ENCODE measurements around the gene MEGF11.

MEGF11 gene

DNA sequence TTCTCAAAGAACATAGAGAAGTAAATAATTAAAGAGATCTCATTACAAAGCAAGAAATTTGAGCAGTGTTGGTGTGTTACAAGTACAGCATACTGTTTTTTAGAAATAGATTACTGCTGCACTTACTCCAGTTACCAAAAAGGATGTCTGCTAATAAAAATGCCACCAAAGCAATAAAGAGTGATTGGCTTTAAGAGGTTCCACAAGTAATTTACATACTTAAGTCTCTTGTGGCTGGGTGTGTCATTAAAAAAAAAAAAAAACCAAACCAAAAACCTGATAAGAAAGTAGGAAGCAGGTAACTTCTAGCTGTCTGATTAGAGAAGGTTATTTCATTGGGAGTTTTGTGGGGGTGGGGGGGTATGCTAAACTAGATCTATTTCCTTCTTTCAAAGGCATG, 369.0 kb downstream of the MEGF11 start:
- H3K4me3 ChIP-seq (ENCODE audit: low read depth, low read length), result no peak overlapping the region
- H3K9me3 ChIP-seq (ENCODE audit: control insufficient read depth, low read length), result no peaks in the 10 kb centered on the region
- H2AFZ ChIP-seq, result no peak overlapping the region
- no peak overlapping the region for H3K27ac ChIP-seq
- H3K4me1 ChIP-seq, result no peaks in the 10 kb centered on the region
- TF ChIP-seq, protein P1, sequence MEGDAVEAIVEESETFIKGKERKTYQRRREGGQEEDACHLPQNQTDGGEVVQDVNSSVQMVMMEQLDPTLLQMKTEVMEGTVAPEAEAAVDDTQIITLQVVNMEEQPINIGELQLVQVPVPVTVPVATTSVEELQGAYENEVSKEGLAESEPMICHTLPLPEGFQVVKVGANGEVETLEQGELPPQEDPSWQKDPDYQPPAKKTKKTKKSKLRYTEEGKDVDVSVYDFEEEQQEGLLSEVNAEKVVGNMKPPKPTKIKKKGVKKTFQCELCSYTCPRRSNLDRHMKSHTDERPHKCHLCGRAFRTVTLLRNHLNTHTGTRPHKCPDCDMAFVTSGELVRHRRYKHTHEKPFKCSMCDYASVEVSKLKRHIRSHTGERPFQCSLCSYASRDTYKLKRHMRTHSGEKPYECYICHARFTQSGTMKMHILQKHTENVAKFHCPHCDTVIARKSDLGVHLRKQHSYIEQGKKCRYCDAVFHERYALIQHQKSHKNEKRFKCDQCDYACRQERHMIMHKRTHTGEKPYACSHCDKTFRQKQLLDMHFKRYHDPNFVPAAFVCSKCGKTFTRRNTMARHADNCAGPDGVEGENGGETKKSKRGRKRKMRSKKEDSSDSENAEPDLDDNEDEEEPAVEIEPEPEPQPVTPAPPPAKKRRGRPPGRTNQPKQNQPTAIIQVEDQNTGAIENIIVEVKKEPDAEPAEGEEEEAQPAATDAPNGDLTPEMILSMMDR (IDR thresholded peaks at IDR 0.05), result no peak
- no peak overlapping the region for H3K9ac ChIP-seq
- no peaks in the 10 kb centered on the region for H3K36me3 ChIP-seq (ENCODE audit: control insufficient read depth, insufficient read depth, low read length)
- H3K27me3 ChIP-seq (ENCODE audit: control insufficient read depth, insufficient read depth, low read length), result no peaks in the 10 kb centered on the region
- no peak overlapping the region for H3K4me2 ChIP-seq (ENCODE audit: low read length)
- H3K79me2 ChIP-seq, result peaks cover 3% of the 10 kb centered on the region

DNA sequence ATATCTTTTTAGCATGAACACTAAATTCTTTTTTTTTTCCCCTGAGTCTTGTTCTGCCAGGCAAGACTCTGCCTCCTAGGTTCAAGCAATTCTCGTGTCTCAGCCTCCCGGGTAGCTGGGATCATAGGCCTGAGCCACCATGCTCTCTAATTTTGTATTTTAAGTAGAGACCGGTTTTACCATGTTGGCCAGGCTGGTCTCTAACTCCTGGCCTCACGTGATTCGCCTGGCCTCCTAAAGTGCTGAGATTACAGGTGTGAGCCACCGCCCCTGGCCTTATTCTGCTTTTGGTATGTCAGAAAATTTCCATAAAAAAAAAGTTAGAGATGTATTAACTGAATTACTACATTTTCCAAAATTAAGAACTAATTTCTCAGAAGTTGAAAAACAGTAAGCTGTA, 370.0 kb downstream of the MEGF11 start:
- Histone ChIP-seq H3K79me2 (peaks cover 3% of the 10 kb centered on the region), H2AFZ (no peak overlapping the region), H3K9ac (no peak overlapping the region), H3K36me3 (ENCODE audit: control insufficient read depth, insufficient read depth, low read length) (no peaks in the 10 kb centered on the region), H3K27ac (no peak overlapping the region), H3K4me3 (ENCODE audit: low read depth, low read length) (no peak overlapping the region), H3K9me3 (ENCODE audit: control insufficient read depth, low read length) (no peaks in the 10 kb centered on the region), H3K4me2 (ENCODE audit: low read length) (no peak overlapping the region), H3K27me3 (ENCODE audit: control insufficient read depth, insufficient read depth, low read length) (no peaks in the 10 kb centered on the region), H3K4me1 (no peaks in the 10 kb centered on the region)
- TF ChIP-seq, protein P1 (IDR thresholded peaks at IDR 0.05), result no peak

DNA sequence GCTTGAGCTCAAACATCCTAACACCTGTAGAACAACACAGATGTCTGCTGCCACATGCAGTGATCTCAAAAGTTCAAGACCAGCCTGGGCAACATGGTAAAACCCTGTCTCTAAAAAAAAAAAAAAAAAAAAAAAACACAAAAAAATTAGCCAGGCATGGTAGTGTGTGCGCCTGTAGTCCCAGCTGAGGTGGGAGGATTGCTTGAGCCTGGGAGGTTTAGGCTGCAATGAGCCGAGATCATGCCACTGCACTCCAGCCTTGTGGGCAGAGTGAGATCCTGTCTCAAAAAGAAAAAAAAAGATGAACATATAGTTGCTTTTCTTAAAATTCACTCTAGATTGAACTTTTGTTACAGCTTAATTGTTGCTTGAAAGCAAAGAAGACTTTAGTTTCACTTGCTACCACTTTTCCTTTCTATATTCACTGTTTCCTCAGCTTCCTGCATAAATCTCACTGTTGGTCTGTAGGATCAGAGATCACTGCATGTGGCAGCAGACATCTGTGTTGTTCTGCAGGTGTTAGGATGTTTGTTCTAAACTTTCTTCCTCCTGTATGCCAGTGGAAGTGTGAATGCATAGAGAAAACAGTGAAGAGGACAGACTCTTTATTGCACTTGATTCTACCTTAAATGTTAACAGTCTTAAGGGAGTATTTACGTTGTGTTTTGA, 371.6 kb downstream of the MEGF11 start:
- H3K79me2 ChIP-seq, result peaks cover 10% of the 10 kb centered on the region
- no peaks in the 10 kb centered on the region for H3K4me1 ChIP-seq
- H3K4me2 ChIP-seq (ENCODE audit: low read length), result no peak overlapping the region
- no peak overlapping the region for H3K9ac ChIP-seq
- no peaks in the 10 kb centered on the region for H3K27me3 ChIP-seq (ENCODE audit: control insufficient read depth, insufficient read depth, low read length)
- no peak overlapping the region for H3K27ac ChIP-seq
- no peaks in the 10 kb centered on the region for H3K36me3 ChIP-seq (ENCODE audit: control insufficient read depth, insufficient read depth, low read length)
- H2AFZ ChIP-seq, result no peak overlapping the region
- TF ChIP-seq, protein P1 (IDR thresholded peaks at IDR 0.05), result no peak
- H3K9me3 ChIP-seq (ENCODE audit: control insufficient read depth, low read length), result no peaks in the 10 kb centered on the region
- H3K4me3 ChIP-seq (ENCODE audit: low read depth, low read length), result no peak overlapping the region

DNA sequence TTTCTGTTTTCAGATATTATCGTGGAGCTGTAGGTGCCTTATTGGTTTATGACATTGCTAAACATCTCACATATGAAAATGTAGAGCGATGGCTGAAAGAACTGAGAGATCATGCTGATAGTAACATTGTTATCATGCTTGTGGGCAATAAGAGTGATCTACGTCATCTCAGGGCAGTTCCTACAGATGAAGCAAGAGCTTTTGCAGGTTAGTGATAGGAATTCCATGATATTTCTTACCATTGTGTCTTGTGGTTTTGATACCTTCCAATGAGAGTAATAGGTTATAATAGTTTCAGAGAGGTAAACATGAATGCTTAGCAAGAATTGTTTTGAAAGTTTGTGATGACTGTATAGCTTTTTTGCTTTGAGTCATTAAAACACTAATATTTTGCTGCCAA, 375.8 kb downstream of the MEGF11 start:
- H3K9ac ChIP-seq, result no peak overlapping the region
- H2AFZ ChIP-seq, result no peak overlapping the region
- TF ChIP-seq, protein P1 (IDR thresholded peaks at IDR 0.05), result no peak
- H3K9me3 ChIP-seq (ENCODE audit: control insufficient read depth, low read length), result no peaks in the 10 kb centered on the region
- no peaks in the 10 kb centered on the region for H3K36me3 ChIP-seq (ENCODE audit: control insufficient read depth, insufficient read depth, low read length)
- no peak overlapping the region for H3K4me3 ChIP-seq (ENCODE audit: low read depth, low read length)
- no peak overlapping the region for H3K27ac ChIP-seq
- H3K4me1 ChIP-seq, result peaks cover 7% of the 10 kb centered on the region
- no peaks in the 10 kb centered on the region for H3K27me3 ChIP-seq (ENCODE audit: control insufficient read depth, insufficient read depth, low read length)
- H3K79me2 ChIP-seq, result peaks cover 11% of the 10 kb centered on the region
- H3K4me2 ChIP-seq (ENCODE audit: low read length), result no peak overlapping the region

DNA sequence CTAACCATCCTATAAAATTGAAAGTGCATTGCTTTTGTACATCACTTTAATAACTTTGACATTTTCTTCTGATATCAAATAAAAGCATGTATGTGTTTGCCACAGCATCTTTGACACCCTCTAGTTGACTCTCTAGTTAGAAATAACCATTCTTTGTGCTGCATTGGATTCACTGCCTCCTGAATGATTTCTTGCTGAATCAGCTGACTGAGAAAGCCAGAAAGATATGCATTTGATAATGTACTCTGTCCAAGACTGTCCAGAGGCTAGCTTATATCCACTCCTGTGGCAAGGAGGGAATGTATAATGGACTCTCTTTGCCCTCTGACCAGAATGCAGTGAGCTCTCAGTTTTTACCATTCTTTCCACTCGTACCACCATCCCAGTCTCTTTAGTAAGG, 378.1 kb downstream of the MEGF11 start:
- Histone ChIP-seq H3K27me3 (ENCODE audit: control insufficient read depth, insufficient read depth, low read length) (no peaks in the 10 kb centered on the region), H3K9me3 (ENCODE audit: control insufficient read depth, low read length) (no peaks in the 10 kb centered on the region), H3K27ac (no peak overlapping the region), H3K4me1 (peaks cover 7% of the 10 kb centered on the region), H3K9ac (no peak overlapping the region), H3K4me2 (ENCODE audit: low read length) (no peak overlapping the region), H3K4me3 (ENCODE audit: low read depth, low read length) (no peak overlapping the region), H3K79me2 (peaks cover 14% of the 10 kb centered on the region), H2AFZ (no peak overlapping the region), H3K36me3 (ENCODE audit: control insufficient read depth, insufficient read depth, low read length) (no peaks in the 10 kb centered on the region)
- TF ChIP-seq, protein P1 (IDR thresholded peaks at IDR 0.05), result no peak

All from parathyroid adenoma (tissue), 2 donors.